Thyroid gland (tissue), 4 donors: ENCODE results near the gene PTPN11.

ENCODE experiments used
- CTCF ChIP-seq, 6 experiments: fragments of 200-600 bp in 3 of 6; fragments of 450-650 bp in 3 of 6; sonication (generic) in 3 of 6; IDR thresholded peaks; one replicate each; pipeline ENCODE4 v1.5.1; 2016 to 2019; ENCODE audit warnings: antibody characterized with exemption in 6 of 6, mild to moderate bottlenecking in 2 of 6, inconsistent platforms in 1 of 6, moderate library complexity in 1 of 6
- POLR2A ChIP-seq, 2 donors: fragments of 450-650 bp; IDR thresholded peaks; one replicate each; pipeline ENCODE4 v1.6.1; 2017; ENCODE audit warnings: antibody characterized with exemption in 2 of 2, mild to moderate bottlenecking in 2 of 2, moderate library complexity in 1 of 2

DNA sequence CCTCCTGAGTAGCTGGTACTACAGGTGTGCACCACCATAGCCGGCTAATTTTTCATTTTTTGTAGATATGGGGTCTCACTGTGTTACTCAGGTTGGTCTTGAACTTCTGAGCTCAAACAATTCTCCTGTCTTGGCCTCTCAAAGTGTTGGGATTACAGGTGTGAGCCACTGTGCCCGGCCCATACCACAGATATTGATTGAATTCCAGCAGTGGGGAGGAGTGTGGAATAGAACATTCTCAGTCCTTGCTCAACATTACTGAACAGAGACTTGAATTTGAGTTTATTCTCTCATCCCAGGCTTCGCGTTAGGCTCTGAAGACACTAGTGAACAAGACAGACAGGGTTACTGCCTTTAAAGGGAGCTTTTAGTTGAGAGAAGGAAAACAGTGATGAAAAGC is 39.6 kb downstream of the PTPN11 start:
- no peak for TF ChIP-seq POLR2A (IDR thresholded peaks at IDR 0.05)
- TF ChIP-seq CTCF (IDR thresholded peaks at IDR 0.05) = no peak
